GM19397 (cell line): ENCODE results near the gene TTLL7.
"Not testable (repeated sequence)": the region's sequence is repeated elsewhere in the genome, so short reads cannot be mapped to it uniquely, and the experiment has no call there.

Experiments used
- ATAC-seq: cut with Tn5 transposase; IDR thresholded peaks from one replicate; pipeline ENCODE4 v1.9.1; 2021; ENCODE audit warnings: mild to moderate bottlenecking, moderate library complexity; ENCODE audit not compliant: unreplicated experiment

Gene TTLL7

GRCh38 chr1:83932693-83933092, 66.2 kb downstream of the TTLL7 start:
- no peak for ATAC-seq

GRCh38 chr1:83932281-83932680, 66.7 kb downstream of the TTLL7 start:
- ATAC-seq = no peak

GRCh38 chr1:83931658-83932253, 67.2 kb downstream of the TTLL7 start:
- peak; percentile 64 for ATAC-seq

GRCh38 chr1:83929184-83929583, 69.7 kb downstream of the TTLL7 start:
- no peak for ATAC-seq

GRCh38 chr1:83928396-83928795, 70.5 kb downstream of the TTLL7 start:
- no peak for ATAC-seq

GRCh38 chr1:83927701-83928100, 71.2 kb downstream of the TTLL7 start:
- ATAC-seq = no peak

- no peak for ATAC-seq
Measured at GRCh38 chr1:83927061-83927460, 71.9 kb downstream of the TTLL7 start.

GRCh38 chr1:83923553-83923952, 75.4 kb downstream of the TTLL7 start:
- no peak for ATAC-seq

GRCh38 chr1:83922431-83922830, 76.5 kb downstream of the TTLL7 start:
- ATAC-seq = no peak

- ATAC-seq = no peak
Measured at GRCh38 chr1:83920320-83920719, 78.6 kb downstream of the TTLL7 start.

- ATAC-seq = no peak
Measured at GRCh38 chr1:83919872-83920271, 79.1 kb downstream of the TTLL7 start.

GRCh38 chr1:83918688-83919285, 80.1 kb downstream of the TTLL7 start:
- ATAC-seq = no peak

- ATAC-seq = no peak
Measured at GRCh38 chr1:83917959-83918358, 81.0 kb downstream of the TTLL7 start.

- not testable (repeated sequence) for ATAC-seq
Measured at GRCh38 chr1:83916094-83916493, 82.8 kb downstream of the TTLL7 start.

GRCh38 chr1:83912876-83913275, 86.1 kb downstream of the TTLL7 start:
- no peak for ATAC-seq

- ATAC-seq = no peak
Measured at GRCh38 chr1:83910461-83910860, 88.5 kb downstream of the TTLL7 start.

GRCh38 chr1:83909687-83910086, 89.2 kb downstream of the TTLL7 start:
- no peak for ATAC-seq

GRCh38 chr1:83905315-83905907, 93.5 kb downstream of the TTLL7 start:
- ATAC-seq = no peak

- no peak for ATAC-seq
Measured at GRCh38 chr1:83901547-83902155, 97.3 kb downstream of the TTLL7 start.

GRCh38 chr1:83900524-83900923, 98.4 kb downstream of the TTLL7 start:
- ATAC-seq = no peak

- ATAC-seq = no peak
Measured at GRCh38 chr1:83897516-83897915, 101.4 kb downstream of the TTLL7 start.

GRCh38 chr1:83896299-83896698, 102.6 kb downstream of the TTLL7 start:
- no peak for ATAC-seq
